ENCODE results near the gene SLC44A2.

SLC44A2 gene

DNA sequence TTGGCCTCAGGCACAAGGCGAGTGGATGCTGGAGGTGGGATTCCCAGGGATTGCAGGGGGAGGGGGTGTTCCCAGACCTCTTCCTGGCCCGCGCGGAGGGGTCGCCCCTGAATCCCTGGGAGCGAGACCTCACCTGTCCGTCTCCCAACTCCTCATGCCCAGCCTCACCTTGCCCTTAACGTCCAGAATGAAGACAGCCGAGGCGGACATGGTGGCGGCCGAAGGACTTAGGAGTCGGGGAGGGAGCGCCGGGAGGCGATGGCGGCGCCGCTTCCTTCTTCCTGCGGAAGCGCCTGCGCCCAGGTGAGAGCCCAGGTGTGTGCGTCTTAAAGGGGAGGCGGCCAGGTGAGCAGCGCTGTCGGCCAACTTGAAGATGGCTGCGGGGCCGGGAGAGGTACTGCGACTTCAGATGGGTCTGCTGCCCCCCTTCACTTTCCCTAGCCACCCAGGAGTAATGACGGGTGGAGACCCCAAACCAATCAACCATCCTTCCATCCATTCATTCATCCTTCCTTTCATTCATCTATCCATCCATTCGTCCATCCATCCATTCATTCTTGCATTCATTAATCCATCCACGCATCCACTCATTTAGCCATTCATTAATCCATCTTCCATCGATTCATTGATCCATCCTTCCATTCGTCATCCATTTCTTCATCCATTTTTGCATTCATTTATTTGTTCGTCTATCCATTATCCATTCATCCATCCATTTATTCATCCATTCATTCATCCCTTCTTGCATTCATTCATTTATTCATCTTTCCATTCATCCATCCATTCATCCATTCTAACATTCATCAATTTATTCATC is 38.1 kb upstream of the SLC44A2 start, which contains the start of gene AP1M2:
Gene AP1M2 (minus strand): TSS at position 291 of the 817 bp plus-strand sequence. CDS start 81 bp downstream, at position 210.
- H3K4me3 ChIP-seq (replicated peaks; ENCODE audit: low read depth, low read length), result no peak within 1 kb of the TSS
- no peak for DNase-seq (ENCODE audit: extremely low read depth, low read depth)
- TF ChIP-seq, protein P1, sequence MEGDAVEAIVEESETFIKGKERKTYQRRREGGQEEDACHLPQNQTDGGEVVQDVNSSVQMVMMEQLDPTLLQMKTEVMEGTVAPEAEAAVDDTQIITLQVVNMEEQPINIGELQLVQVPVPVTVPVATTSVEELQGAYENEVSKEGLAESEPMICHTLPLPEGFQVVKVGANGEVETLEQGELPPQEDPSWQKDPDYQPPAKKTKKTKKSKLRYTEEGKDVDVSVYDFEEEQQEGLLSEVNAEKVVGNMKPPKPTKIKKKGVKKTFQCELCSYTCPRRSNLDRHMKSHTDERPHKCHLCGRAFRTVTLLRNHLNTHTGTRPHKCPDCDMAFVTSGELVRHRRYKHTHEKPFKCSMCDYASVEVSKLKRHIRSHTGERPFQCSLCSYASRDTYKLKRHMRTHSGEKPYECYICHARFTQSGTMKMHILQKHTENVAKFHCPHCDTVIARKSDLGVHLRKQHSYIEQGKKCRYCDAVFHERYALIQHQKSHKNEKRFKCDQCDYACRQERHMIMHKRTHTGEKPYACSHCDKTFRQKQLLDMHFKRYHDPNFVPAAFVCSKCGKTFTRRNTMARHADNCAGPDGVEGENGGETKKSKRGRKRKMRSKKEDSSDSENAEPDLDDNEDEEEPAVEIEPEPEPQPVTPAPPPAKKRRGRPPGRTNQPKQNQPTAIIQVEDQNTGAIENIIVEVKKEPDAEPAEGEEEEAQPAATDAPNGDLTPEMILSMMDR (IDR thresholded peaks at IDR 0.05; ENCODE audit: low read depth, low read length, missing control alignments), result no peak

GRCh38 chr19:10587839-10588150 is 37.6 kb upstream of the SLC44A2 start:
- TF ChIP-seq, protein P1 (IDR thresholded peaks at IDR 0.05; ENCODE audit: low read depth, low read length, missing control alignments), result no peak

DNA sequence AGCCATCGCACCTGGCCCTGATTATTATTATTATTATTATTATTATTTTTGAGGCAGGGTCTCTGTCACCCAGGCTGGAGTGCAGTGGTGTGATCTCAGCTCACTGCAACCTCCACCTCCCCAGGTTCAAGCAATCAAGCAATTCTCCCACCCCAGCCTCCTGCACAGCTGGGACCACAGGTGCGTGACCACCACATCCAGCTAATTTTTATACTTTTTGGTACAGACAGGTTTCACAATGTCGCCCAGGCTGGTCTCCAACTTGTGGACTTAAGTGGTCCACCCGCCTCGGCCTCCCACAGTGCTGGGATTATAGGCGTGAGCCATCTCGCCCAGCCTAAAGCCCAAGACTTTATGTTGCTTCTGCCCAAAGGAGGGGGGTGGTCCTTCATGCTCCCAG is 32.2 kb upstream of the SLC44A2 start:
- no peak overlapping the region for H3K4me3 ChIP-seq (replicated peaks; ENCODE audit: low read depth, low read length)
- DNase-seq (ENCODE audit: extremely low read depth, low read depth), result no peak
- TF ChIP-seq, protein P1 (IDR thresholded peaks at IDR 0.05; ENCODE audit: low read depth, low read length, missing control alignments), result no peak

More at GRCh38 chr19:10587839-10588150, 37.6 kb upstream of the SLC44A2 start:
- no peak for DNase-seq (ENCODE audit: extremely low read depth, low read depth)
- H3K4me3 ChIP-seq (replicated peaks; ENCODE audit: low read depth, low read length), result no peak overlapping the region

- no peak overlapping the region for H3K4me3 ChIP-seq (replicated peaks; ENCODE audit: low read depth, low read length)
- TF ChIP-seq, protein P1 (IDR thresholded peaks at IDR 0.05; ENCODE audit: low read depth, low read length, missing control alignments), result no peak
- no peak for DNase-seq (ENCODE audit: extremely low read depth, low read depth)
These were observed 31.3 kb upstream of the SLC44A2 start for GRCh38 chr19:10593820-10594637.

DNA sequence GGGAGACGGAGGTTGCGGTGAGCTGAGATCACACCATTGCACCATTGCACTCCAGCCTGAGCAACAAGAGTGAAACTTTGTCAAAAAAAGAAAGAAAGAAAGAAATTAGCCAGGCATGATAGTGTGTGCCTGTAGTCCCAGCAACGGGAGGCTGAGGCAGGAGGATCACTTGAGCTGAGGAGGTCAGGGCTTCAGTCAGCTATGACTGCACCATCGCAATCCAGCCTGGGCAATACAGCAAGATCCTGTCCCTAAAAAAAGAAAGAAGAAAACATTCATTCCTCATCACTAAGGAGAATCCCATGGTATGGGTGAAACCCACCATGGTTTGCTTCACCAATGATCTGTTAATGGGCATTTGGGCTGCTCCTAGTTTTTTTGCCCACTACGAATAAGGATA is 25.2 kb upstream of the SLC44A2 start:
- DNase-seq (ENCODE audit: extremely low read depth, low read depth), result no peak
- TF ChIP-seq, protein P1 (IDR thresholded peaks at IDR 0.05; ENCODE audit: low read depth, low read length, missing control alignments), result no peak
- H3K4me3 ChIP-seq (replicated peaks; ENCODE audit: low read depth, low read length), result no peak overlapping the region

GRCh38 chr19:10601999-10602329 is 23.4 kb upstream of the SLC44A2 start:
- H3K4me3 ChIP-seq (replicated peaks; ENCODE audit: low read depth, low read length), result no peak overlapping the region
- DNase-seq (ENCODE audit: extremely low read depth, low read depth), result no peak

More at GRCh38 chr19:10601999-10602329, 23.4 kb upstream of the SLC44A2 start:
- TF ChIP-seq, protein P1 (IDR thresholded peaks at IDR 0.05; ENCODE audit: low read depth, low read length, missing control alignments), result no peak
